Activated CD8-positive, alpha-beta T cell treated with anti-CD3 and anti-CD28 coated beads for 36 hours (primary cell): Measurements from ENCODE around the gene SOBP. TPM values are rescaled to one million over a fixed set of nuclear protein-coding genes. Genes with fewer than 3 reads are reported as not detected.

Experiments used
- ATAC-seq: fragments of 200-7000 bp; cut with Tn5 transposase; one replicate; pipeline ENCODE4 v1.10.0; 2021; ENCODE audit warnings: mild to moderate bottlenecking, moderate library complexity
- CTCF ChIA-PET: fragments of 350-600 bp; sonication (Branson Sonifier 250); formaldehyde crosslinking; loops from one replicate; lab custom pipeline; 2021; ENCODE audit warnings: antibody characterized with exemption; lab: Charles Lee
- POLR2A ChIA-PET: fragments of 350-600 bp; sonication (Branson Sonifier 250); formaldehyde crosslinking; loops from one replicate; lab custom pipeline; 2021; ENCODE audit warnings: antibody characterized with exemption; lab: Charles Lee
- DNase-seq: peaks from one replicate; pipeline ENCODE4 v3.0.0-alpha.2; 2020
- H3K27ac Mint-ChIP-seq: one replicate; pipeline ENCODE4 v1.8.0; 2021; ENCODE audit warnings: mild to moderate bottlenecking, mixed read lengths
- H3K27me3 Mint-ChIP-seq: one replicate; pipeline ENCODE4 v1.8.0; 2021; ENCODE audit warnings: mixed read lengths
- H3K36me3 Mint-ChIP-seq: one replicate; pipeline ENCODE4 v1.8.0; 2021; ENCODE audit warnings: low read depth, mixed read lengths
- H3K4me1 Mint-ChIP-seq: one replicate; pipeline ENCODE4 v1.8.0; 2021; ENCODE audit warnings: low read depth, mixed read lengths
- H3K4me3 Mint-ChIP-seq: one replicate; pipeline ENCODE4 v1.8.0; 2021; ENCODE audit warnings: mild to moderate bottlenecking, moderate library complexity, mixed read lengths
- H3K9me3 Mint-ChIP-seq: one replicate; pipeline ENCODE4 v1.8.0; 2021; ENCODE audit warnings: mixed read lengths
- CTCF ChIP-seq: fragments of 200-600 bp; IDR thresholded peaks from one replicate; pipeline ENCODE4 v1.8.0; 2022; ENCODE audit warnings: antibody characterized with exemption, mild to moderate bottlenecking
- intact Hi-C: fragments of 100-400 bp; cut with micrococcal nuclease; formaldehyde crosslinking; loops from one replicate; pipeline ENCODE4 v1.10.0; 2022
- total RNA-seq, 2 experiments: library from RNA; stranded (reverse); gene quantifications; one replicate each; pipeline ENCODE4 v1.2.3, GENCODE V29; 2021

Gene SOBP
- total RNA-seq, 2 experiments from 2014 or later, result 0.77 to 1.1 TPM

- no peaks in the 10 kb centered on the region for H3K9me3 Mint-ChIP-seq
- intact Hi-C loops, result no loop called here
- CTCF ChIA-PET, result no interaction called here
- H3K27me3 Mint-ChIP-seq, result no peaks in the 10 kb centered on the region
- H3K36me3 Mint-ChIP-seq, result no peaks in the 10 kb centered on the region
- H3K27ac Mint-ChIP-seq, result no peak overlapping the region
- no peak overlapping the region for H3K4me3 Mint-ChIP-seq
- no peak for TF ChIP-seq CTCF
- ATAC-seq (no peak), DNase-seq (no peak)
- H3K4me1 Mint-ChIP-seq, result no peaks in the 10 kb centered on the region
- POLR2A ChIA-PET, result no interaction called here
Observed at GRCh38 chr6:107607116-107607515, 117.2 kb downstream of the SOBP start.

GRCh38 chr6:107611094-107611810 lies 121.3 kb downstream of the SOBP start:
- intact Hi-C loops, result no loop called here
- DNase-seq, result no peak
- no peaks in the 10 kb centered on the region for H3K9me3 Mint-ChIP-seq
- no peak overlapping the region for H3K4me3 Mint-ChIP-seq
- no peaks in the 10 kb centered on the region for H3K4me1 Mint-ChIP-seq
- POLR2A ChIA-PET, result no interaction called here
- no peaks in the 10 kb centered on the region for H3K27me3 Mint-ChIP-seq
- CTCF ChIA-PET, result no interaction called here
- H3K27ac Mint-ChIP-seq, result no peak overlapping the region
- no peaks in the 10 kb centered on the region for H3K36me3 Mint-ChIP-seq
- ATAC-seq, result no peak
- TF ChIP-seq CTCF, result no peak

- Mint-ChIP-seq H3K36me3 (no peaks in the 10 kb centered on the region), H3K9me3 (no peaks in the 10 kb centered on the region), H3K27ac (no peak overlapping the region), H3K4me3 (no peak overlapping the region), H3K4me1 (peaks cover under 1% of the 10 kb centered on the region), H3K27me3 (no peaks in the 10 kb centered on the region)
- intact Hi-C loops, result no loop called here
- no peak for TF ChIP-seq CTCF
- ChIA-PET POLR2A (no interaction called here), CTCF (no interaction called here)
- ATAC-seq (no peak), DNase-seq (no peak)
Observed at GRCh38 chr6:107612762-107613415, 123.0 kb downstream of the SOBP start.

GRCh38 chr6:107613651-107614379 lies 123.9 kb downstream of the SOBP start:
- CTCF ChIA-PET, result interaction anchor here (1.4 kb wide), 1 partner anchor 18 kb away, joined by 3 read pairs; no protein-coding TSS in a partner anchor
- POLR2A ChIA-PET, result no interaction called here
- no peak for DNase-seq
- Mint-ChIP-seq H3K27me3 (no peaks in the 10 kb centered on the region), H3K36me3 (no peaks in the 10 kb centered on the region), H3K9me3 (no peaks in the 10 kb centered on the region), H3K27ac (no peak overlapping the region), H3K4me3 (no peak overlapping the region), H3K4me1 (peaks cover 9% of the 10 kb centered on the region)
- intact Hi-C loops, result no loop called here
- no peak for TF ChIP-seq CTCF
- ATAC-seq, result no peak
